ENCODE data around the gene NUDT8. TPM values are rescaled to one million over a fixed set of nuclear protein-coding genes. Genes with fewer than 3 reads are reported as not detected.
"Not testable (repeated sequence)": the region's sequence is repeated elsewhere in the genome, so short reads cannot be mapped to it uniquely, and the experiment has no call there.

Gene NUDT8
- total RNA-seq, 4 donors from 2014 or later: 5.0 to 64.1 (median 45.4) TPM

- no peaks in the 10 kb centered on the region for H3K36me3 ChIP-seq
- no peak for TF ChIP-seq CTCF (IDR thresholded peaks at IDR 0.05)
- no peak for TF ChIP-seq POLR2A (IDR thresholded peaks at IDR 0.05)
- no peaks in the 10 kb centered on the region for H3K27me3 ChIP-seq
- no peak for DNase-seq
- H3K4me3 ChIP-seq: no peak overlapping the region
- no peak overlapping the region for H3K27ac ChIP-seq
- H3K4me1 ChIP-seq: peaks cover 0 to 7% (median 0%) of the 10 kb centered on the region in 4 donors
- H3K9me3 ChIP-seq: no peaks in the 10 kb centered on the region
Observed at GRCh38 chr11:67592880-67593564, 36.7 kb downstream of the NUDT8 start.

GRCh38 chr11:67588899-67589415 is 40.8 kb downstream of the NUDT8 start:
- H3K27ac ChIP-seq: peak overlapping the region in 1 of 4 donors; percentile 86
- H3K36me3 ChIP-seq, H3K4me3 ChIP-seq, H3K27me3 ChIP-seq, H3K9me3 ChIP-seq, DNase-seq: not testable (repeated sequence)
- peaks cover 0 to 28% (median 6%) of the 10 kb centered on the region in 4 donors for H3K4me1 ChIP-seq

GRCh38 chr11:67588136-67588503 is 41.6 kb downstream of the NUDT8 start:
- Histone ChIP-seq H3K4me1 (peaks cover 0 to 28% (median 6%) of the 10 kb centered on the region in 4 donors), H3K9me3 (no peaks in the 10 kb centered on the region), H3K4me3 (no peak overlapping the region), H3K36me3 (peaks cover 0 to 9% (median 0%) of the 10 kb centered on the region in 3 donors), H3K27me3 (no peaks in the 10 kb centered on the region), H3K27ac (peak overlapping the region in 1 of 4 donors; percentile 86)
- DNase-seq: no peak
- TF ChIP-seq CTCF (IDR thresholded peaks at IDR 0.05) (no peak), POLR2A (IDR thresholded peaks at IDR 0.05) (no peak)

- Histone ChIP-seq H3K27ac (peak overlapping the region in 1 of 4 donors; percentile 86), H3K36me3 (peaks cover 0 to 9% (median 0%) of the 10 kb centered on the region in 3 donors), H3K9me3 (no peaks in the 10 kb centered on the region), H3K27me3 (no peaks in the 10 kb centered on the region), H3K4me3 (no peak overlapping the region), H3K4me1 (peaks cover 0 to 28% (median 16%) of the 10 kb centered on the region in 4 donors)
- peak in 2 of 3 donors; percentile 61 to 62 for DNase-seq
- TF ChIP-seq CTCF (IDR thresholded peaks at IDR 0.05) (no peak), POLR2A (IDR thresholded peaks at IDR 0.05) (no peak)
Observed at GRCh38 chr11:67586568-67587250, 43.0 kb downstream of the NUDT8 start.

- Histone ChIP-seq H3K36me3 (peaks cover 0 to 9% (median 0%) of the 10 kb centered on the region in 3 donors), H3K4me3 (no peak overlapping the region), H3K9me3 (no peaks in the 10 kb centered on the region), H3K27ac (peak overlapping the region in 1 of 4 donors; percentile 86), H3K4me1 (peaks cover 0 to 28% (median 17%) of the 10 kb centered on the region in 4 donors), H3K27me3 (no peaks in the 10 kb centered on the region)
- no peak for DNase-seq
- TF ChIP-seq CTCF (IDR thresholded peaks at IDR 0.05) (no peak), POLR2A (IDR thresholded peaks at IDR 0.05) (no peak)
Observed at GRCh38 chr11:67585911-67586310, 43.8 kb downstream of the NUDT8 start.
